Right atrium auricular region (tissue), 2 donors: ENCODE results near the gene PRDX1. TPM values are rescaled to one million over a fixed set of nuclear protein-coding genes. Genes with fewer than 3 reads are reported as not detected.
A peak's percentile ranks its signal among the peaks of the same experiment; 100 is the strongest.

Source experiments
- DNase-seq: peaks from one replicate; pipeline ENCODE4 v3.0.0-alpha.2; 2019; ENCODE audit warnings: low spot score
- H3K27ac ChIP-seq, 2 donors: fragments of 200-600 bp; sonication (generic); 1 replicate in 1 of 2; 2 replicates in 1 of 2; pipeline ENCODE4 v1.5.1; 2016 to 2019
- H3K27me3 ChIP-seq, 2 donors: fragments of 200-600 bp; sonication (generic); one replicate each; pipeline versions ENCODE4 v1.5.1 to v1.6.0; 2017 to 2019
- H3K36me3 ChIP-seq: fragments of 200-600 bp; sonication (generic); one replicate; pipeline ENCODE4 v1.5.1; 2016
- H3K4me1 ChIP-seq, 2 donors: fragments of 200-600 bp; sonication (generic); one replicate each; pipeline versions ENCODE4 v1.5.1 to v1.6.0; 2017 to 2019
- H3K4me3 ChIP-seq, 2 donors: fragments of 200-600 bp; sonication (generic); 1 replicate in 1 of 2; 2 replicates in 1 of 2; pipeline ENCODE4 v1.5.1; 2017 to 2019; ENCODE audit warnings: mild to moderate bottlenecking in 1 of 2, moderate library complexity in 1 of 2
- H3K9me3 ChIP-seq, 2 donors: fragments of 200-600 bp; sonication (generic); one replicate each; pipeline ENCODE4 v1.5.1; 2019
- total RNA-seq, 2 donors: library from RNA; depleted of rRNA; stranded (reverse); fragments of >200 nt; gene quantifications; one replicate each; pipeline ENCODE4 v1.1.0, GENCODE V29; 2016
- TF ChIP-seq, protein P1 (sequence below), 2 donors: fragments of 200-600 bp; sonication (generic); IDR thresholded peaks; one replicate each; pipeline ENCODE4 v1.5.1; 2019; ENCODE audit warnings: antibody characterized with exemption in 2 of 2

The PRDX1 gene
- total RNA-seq, 2 donors from 2014 or later = 371 to 655 TPM

DNA sequence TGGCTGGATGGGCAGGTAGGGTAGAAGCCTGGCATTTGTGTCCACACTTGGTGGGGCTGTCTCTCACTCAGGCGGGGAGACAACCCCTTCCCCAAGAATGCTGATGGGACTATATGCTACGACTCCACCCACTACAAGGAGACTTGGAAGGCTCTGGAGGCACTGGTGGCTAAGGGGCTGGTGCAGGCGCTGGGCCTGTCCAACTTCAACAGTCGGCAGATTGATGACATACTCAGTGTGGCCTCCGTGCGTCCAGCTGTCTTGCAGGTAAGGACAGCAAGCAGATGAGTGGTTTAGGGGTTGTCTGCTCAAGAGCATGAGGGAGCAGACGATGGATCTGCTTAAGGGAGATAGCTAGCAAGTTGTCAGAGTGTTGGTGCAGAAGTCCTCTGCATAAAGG, 46.2 kb upstream of the PRDX1 start:
- H3K4me3 ChIP-seq = no peak overlapping the region
- no peak for DNase-seq
- peaks cover 0 to 12% of the 10 kb centered on the region in 2 donors for H3K4me1 ChIP-seq
- no peaks in the 10 kb centered on the region for H3K9me3 ChIP-seq
- no peak overlapping the region for H3K27ac ChIP-seq
- H3K36me3 ChIP-seq = peaks cover 30% of the 10 kb centered on the region
- H3K27me3 ChIP-seq = no peaks in the 10 kb centered on the region
- TF ChIP-seq, protein P1, sequence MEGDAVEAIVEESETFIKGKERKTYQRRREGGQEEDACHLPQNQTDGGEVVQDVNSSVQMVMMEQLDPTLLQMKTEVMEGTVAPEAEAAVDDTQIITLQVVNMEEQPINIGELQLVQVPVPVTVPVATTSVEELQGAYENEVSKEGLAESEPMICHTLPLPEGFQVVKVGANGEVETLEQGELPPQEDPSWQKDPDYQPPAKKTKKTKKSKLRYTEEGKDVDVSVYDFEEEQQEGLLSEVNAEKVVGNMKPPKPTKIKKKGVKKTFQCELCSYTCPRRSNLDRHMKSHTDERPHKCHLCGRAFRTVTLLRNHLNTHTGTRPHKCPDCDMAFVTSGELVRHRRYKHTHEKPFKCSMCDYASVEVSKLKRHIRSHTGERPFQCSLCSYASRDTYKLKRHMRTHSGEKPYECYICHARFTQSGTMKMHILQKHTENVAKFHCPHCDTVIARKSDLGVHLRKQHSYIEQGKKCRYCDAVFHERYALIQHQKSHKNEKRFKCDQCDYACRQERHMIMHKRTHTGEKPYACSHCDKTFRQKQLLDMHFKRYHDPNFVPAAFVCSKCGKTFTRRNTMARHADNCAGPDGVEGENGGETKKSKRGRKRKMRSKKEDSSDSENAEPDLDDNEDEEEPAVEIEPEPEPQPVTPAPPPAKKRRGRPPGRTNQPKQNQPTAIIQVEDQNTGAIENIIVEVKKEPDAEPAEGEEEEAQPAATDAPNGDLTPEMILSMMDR (IDR thresholded peaks at IDR 0.05) = no peak

DNA sequence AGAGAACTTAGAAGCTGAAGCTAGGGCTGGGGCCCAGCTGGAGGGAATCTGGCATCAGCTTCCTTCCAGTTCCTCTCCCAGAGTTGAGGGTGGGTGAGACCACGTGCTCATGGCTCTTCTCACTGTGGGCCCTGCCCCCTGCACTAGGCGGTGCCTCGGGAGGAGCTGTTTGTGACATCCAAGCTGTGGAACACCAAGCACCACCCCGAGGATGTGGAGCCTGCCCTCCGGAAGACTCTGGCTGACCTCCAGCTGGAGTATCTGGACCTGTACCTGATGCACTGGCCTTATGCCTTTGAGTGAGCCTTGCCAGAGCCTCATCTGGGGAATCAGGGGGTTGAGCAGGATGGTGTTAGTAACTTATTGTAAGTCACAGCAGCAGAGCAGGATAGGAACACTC, 45.0 kb upstream of the PRDX1 start:
- TF ChIP-seq, protein P1 (IDR thresholded peaks at IDR 0.05) = no peak
- no peaks in the 10 kb centered on the region for H3K27me3 ChIP-seq
- peaks cover 0 to 12% of the 10 kb centered on the region in 2 donors for H3K4me1 ChIP-seq
- DNase-seq = peak; percentile 82
- H3K27ac ChIP-seq = peak overlapping the region; percentile 36 to 40
- no peak overlapping the region for H3K4me3 ChIP-seq
- H3K36me3 ChIP-seq = peaks cover 42% of the 10 kb centered on the region
- no peaks in the 10 kb centered on the region for H3K9me3 ChIP-seq

DNA sequence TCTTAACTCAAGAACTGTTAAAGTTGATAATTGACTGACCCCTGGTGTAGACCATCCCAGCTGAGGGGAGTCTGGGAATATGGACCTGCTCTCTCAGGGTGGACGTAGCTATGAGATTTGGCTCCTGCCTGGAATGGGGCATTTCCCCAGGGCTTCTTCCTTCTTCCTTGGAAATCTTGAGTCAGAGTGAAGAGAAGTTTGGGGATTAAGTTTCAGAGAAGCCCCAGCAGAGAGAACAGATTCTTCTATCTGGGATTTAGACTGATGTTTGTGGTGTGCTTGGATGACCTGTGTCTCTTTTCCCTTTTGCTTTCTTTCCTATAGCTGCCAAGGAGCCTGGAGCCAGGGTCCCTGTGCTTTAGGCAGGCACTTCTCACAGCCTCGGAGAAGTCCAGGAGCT, 42.2 kb upstream of the PRDX1 start:
- TF ChIP-seq, protein P1 (IDR thresholded peaks at IDR 0.05) = no peak
- DNase-seq = no peak
- Histone ChIP-seq H3K4me3 (no peak overlapping the region), H3K4me1 (peaks cover 0 to 12% of the 10 kb centered on the region in 2 donors), H3K9me3 (no peaks in the 10 kb centered on the region), H3K27me3 (no peaks in the 10 kb centered on the region), H3K27ac (no peak overlapping the region), H3K36me3 (peaks cover 35% of the 10 kb centered on the region)

DNA sequence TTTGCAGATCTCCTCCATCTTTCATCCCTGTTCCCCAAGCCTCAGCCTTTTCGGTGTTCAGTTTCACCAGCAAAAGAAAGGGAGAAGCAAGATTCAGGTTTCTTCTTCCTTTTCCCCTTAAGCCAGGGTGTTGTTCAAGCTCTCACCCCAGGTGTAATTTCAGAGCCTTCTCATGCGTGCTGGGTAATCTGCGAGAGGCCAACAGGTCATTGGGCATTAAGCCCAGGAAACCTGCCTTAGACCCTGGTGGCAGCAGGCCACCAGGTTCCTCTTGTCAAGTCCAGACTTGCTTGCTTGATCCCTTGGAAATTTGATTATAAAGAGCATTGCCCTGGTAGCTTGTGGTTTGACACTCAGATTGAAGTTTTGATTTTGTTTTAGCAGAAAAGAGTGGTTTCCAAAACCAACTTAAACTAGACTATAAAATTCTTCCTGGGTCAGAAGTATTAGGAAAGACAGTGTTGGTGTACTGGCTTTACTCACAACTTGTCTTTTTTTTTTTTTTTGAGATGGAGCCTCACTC, 35.8 kb upstream of the PRDX1 start:
- H3K4me3 ChIP-seq = no peak overlapping the region
- TF ChIP-seq, protein P1 (IDR thresholded peaks at IDR 0.05) = no peak
- peak overlapping the region in 1 of 2 donors; percentile 62 for H3K27ac ChIP-seq
- peaks cover 0 to 8% of the 10 kb centered on the region in 2 donors for H3K4me1 ChIP-seq
- no peak for DNase-seq
- no peaks in the 10 kb centered on the region for H3K9me3 ChIP-seq
- H3K27me3 ChIP-seq = no peaks in the 10 kb centered on the region
- peaks cover 14% of the 10 kb centered on the region for H3K36me3 ChIP-seq

DNA sequence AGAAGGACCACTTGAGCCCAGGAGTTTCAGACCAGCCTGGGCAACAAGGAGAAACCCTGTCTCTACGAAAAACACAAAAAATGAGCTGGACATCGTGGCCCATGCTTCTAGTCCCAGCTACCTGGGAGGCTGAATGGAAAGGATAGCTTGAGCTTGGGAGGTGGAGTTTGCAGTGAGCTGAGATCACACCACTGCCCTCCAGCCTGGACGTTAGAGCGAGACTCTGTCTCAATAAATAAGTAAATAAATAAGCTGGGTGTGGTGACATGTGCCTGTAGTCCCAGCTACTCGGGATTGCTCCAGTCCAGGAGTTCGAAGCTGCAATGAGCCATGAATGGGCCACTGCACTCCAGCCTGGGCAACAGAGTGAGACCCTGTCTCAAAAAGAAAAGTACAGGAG, 32.5 kb upstream of the PRDX1 start:
- Histone ChIP-seq H3K27me3 (no peaks in the 10 kb centered on the region), H3K4me1 (peaks cover 0 to 26% of the 10 kb centered on the region in 2 donors), H3K4me3 (no peak overlapping the region), H3K27ac (no peak overlapping the region), H3K36me3 (peaks cover 3% of the 10 kb centered on the region), H3K9me3 (no peaks in the 10 kb centered on the region)
- TF ChIP-seq, protein P1 (IDR thresholded peaks at IDR 0.05) = no peak
- DNase-seq = no peak

DNA sequence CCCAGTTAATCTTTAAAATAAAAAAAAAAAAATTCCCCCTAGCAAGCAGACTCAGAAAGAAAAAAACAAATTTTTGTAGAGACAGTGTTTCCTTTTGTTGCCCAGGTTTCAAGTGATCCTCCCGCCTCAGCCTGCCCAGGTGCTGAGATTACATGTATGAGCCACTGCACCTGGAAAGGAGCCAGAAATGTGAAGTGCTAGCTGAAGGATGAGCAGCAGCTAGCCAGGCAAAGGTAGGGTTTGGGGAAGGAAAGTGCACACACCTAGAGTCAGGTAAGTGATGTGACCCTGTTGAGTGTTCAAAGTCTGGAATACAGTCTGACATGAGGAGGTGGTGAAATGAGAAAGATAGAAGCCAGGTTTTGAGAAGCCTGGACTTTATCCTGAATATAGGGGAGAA, 30.6 kb upstream of the PRDX1 start:
- H3K4me1 ChIP-seq = peaks cover 0 to 23% of the 10 kb centered on the region in 2 donors
- H3K27ac ChIP-seq = no peak overlapping the region
- no peaks in the 10 kb centered on the region for H3K9me3 ChIP-seq
- TF ChIP-seq, protein P1 (IDR thresholded peaks at IDR 0.05) = no peak
- H3K4me3 ChIP-seq = no peak overlapping the region
- H3K27me3 ChIP-seq = no peaks in the 10 kb centered on the region
- DNase-seq = no peak
- H3K36me3 ChIP-seq = peaks cover 3% of the 10 kb centered on the region
